Activated CD8-positive, alpha-beta memory T cell treated with anti-CD3 and anti-CD28 coated beads, Interleukin-2, amount 10 ng/mL, durations not matched to agents 7 days and 5 days (primary cell): ENCODE data around the gene LSP1. TPM values are rescaled to one million over a fixed set of nuclear protein-coding genes. Genes with fewer than 3 reads are reported as not detected.
A peak's percentile ranks its signal among the peaks of the same experiment; 100 is the strongest.
"Not testable (repeated sequence)": the region's sequence is repeated elsewhere in the genome, so short reads cannot be mapped to it uniquely, and the experiment has no call there.

ENCODE experiments used
- ATAC-seq: fragments of 150-1000 bp; cut with Tn5 transposase; one replicate; pipeline ENCODE4 v1.10.0; 2021; ENCODE audit warnings: moderate library complexity
- CTCF ChIA-PET: fragments of 350-600 bp; sonication (Branson Sonifier 250); formaldehyde crosslinking; loops from one replicate; lab custom pipeline; 2021; ENCODE audit warnings: antibody characterized with exemption; lab: Charles Lee
- DNase-seq: peaks from one replicate; pipeline ENCODE4 v3.0.0-alpha.2; 2020
- H3K27ac Mint-ChIP-seq: one replicate; pipeline ENCODE4 v1.8.0; 2021; ENCODE audit warnings: mild to moderate bottlenecking, mixed read lengths
- H3K27me3 Mint-ChIP-seq: one replicate; pipeline ENCODE4 v1.8.0; 2021; ENCODE audit warnings: mixed read lengths
- H3K36me3 Mint-ChIP-seq: one replicate; pipeline ENCODE4 v1.8.0; 2021; ENCODE audit warnings: mild to moderate bottlenecking, mixed read lengths
- H3K4me1 Mint-ChIP-seq: one replicate; pipeline ENCODE4 v1.8.0; 2021; ENCODE audit warnings: mixed read lengths
- H3K4me3 Mint-ChIP-seq: one replicate; pipeline ENCODE4 v1.8.0; 2021; ENCODE audit warnings: mild to moderate bottlenecking, moderate library complexity, mixed read lengths
- H3K9me3 Mint-ChIP-seq: one replicate; pipeline ENCODE4 v1.8.0; 2022; ENCODE audit warnings: low read depth, mixed read lengths
- total RNA-seq, 2 experiments: library from RNA; stranded (reverse); gene quantifications; one replicate each; pipeline ENCODE4 v1.2.3, GENCODE V29; 2021

LSP1 gene
- 100 to 1,000 TPM; 574 to 702 TPM for total RNA-seq

DNA sequence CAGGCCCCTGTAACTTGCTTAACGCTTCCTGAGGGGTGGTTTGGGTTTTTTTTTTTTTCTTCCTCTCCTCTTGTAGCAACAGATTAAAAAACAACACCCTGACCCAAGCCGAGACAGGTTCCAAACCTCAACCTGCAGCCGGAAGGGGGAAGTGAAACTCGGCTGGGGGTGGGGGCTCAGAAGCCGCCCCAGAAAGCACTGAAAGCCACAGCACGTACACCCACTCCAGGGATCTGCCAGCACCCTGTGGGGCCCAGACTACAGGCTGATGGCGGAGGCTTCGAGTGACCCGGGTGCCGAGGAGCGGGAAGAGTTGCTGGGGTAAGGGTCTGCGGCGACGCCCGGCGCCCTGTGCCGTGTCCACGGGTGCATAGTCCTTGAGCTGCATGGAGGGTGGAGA is at the start of gene LSP1:
Gene LSP1 (plus strand): TSS at position 208 of the 400 bp plus-strand sequence. CDS start 61 bp downstream, at position 269.
- peak within 1 kb of the TSS; percentile 99 for H3K27ac Mint-ChIP-seq
- no peaks in the 10 kb centered on the region for H3K9me3 Mint-ChIP-seq
- CTCF ChIA-PET: interaction anchor here (0.7 to 6.9 kb wide), 12 partner anchors 14 to 450 kb away, joined by 3 to 69 read pairs (median 6); partner anchors contain the start of gene TNNI2
- H3K27me3 Mint-ChIP-seq: no peaks in the 10 kb centered on the region
- DNase-seq: peak; percentile 95
- peak; percentile 59 for ATAC-seq
- H3K36me3 Mint-ChIP-seq: peaks cover 15% of the 10 kb centered on the region
- peak within 1 kb of the TSS; percentile 99 for H3K4me3 Mint-ChIP-seq
- H3K4me1 Mint-ChIP-seq: peaks cover 55% of the 10 kb centered on the region

DNA sequence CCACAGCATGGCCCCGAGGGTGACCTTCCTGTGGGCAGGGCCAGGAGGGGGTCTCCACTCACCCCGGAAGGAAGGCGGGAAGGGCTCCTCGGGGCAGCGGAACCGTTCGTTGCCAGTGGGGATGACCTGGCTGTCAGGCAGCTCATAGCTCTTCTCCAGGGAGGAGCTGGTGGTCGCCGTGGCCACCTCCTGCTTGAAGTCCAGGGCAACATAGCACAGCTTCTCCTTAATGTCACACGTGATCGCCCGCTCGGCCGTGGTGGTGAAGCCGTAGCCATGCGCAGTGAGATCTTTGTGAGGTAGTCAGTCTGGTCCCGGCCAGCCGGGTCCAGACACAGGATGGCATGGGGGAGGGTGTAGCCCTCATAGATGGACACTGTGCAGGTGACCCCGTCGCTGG is 49.6 kb upstream of the LSP1 start:
- CTCF ChIA-PET: interaction anchor here (2.5 to 3.0 kb wide), 2 partner anchors 109 to 150 kb away, joined by 11 to 12 read pairs; no protein-coding TSS in a partner anchor
- Mint-ChIP-seq H3K9me3 (no peaks in the 10 kb centered on the region), H3K4me1 (no peaks in the 10 kb centered on the region), H3K27me3 (peaks cover 32% of the 10 kb centered on the region), H3K36me3 (no peaks in the 10 kb centered on the region), H3K27ac (no peak overlapping the region), H3K4me3 (no peak overlapping the region)
- DNase-seq: no peak
- no peak for ATAC-seq

DNA sequence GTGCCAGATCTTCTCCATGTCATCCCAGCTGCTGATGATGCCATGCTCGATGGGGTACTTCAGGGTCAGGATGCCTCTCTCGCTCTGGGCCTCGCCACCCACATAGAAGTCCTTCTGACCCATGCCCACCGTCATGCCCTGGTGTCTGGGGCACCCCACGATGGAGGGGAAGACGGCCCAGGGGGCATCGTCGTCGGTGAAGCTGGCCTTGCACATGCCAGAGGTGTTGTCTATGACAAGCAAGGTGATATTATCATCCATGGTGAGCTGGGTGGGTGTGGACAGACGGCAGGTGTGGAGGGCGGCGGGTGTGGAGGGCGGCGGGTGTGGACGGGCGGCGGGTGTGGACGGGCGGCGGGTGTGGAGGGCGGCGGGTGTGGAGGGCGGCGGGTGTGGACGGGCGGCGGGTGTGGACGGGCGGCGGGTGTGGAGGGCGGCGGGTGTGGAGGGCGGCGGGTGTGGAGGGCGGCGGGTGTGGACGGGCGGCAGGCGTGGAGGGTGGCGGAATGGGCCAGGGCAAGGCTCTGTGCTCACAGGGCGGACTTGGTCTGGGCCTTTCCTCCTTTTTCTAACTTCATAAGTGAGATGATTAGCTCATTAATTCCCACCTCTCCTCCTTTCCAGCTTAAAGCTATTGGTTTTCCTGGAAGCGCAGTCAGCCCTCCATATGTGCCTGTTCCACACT is 48.9 kb upstream of the LSP1 start:
- not testable (repeated sequence) for DNase-seq, H3K36me3 Mint-ChIP-seq, ATAC-seq, H3K4me1 Mint-ChIP-seq, H3K9me3 Mint-ChIP-seq, H3K27ac Mint-ChIP-seq, H3K4me3 Mint-ChIP-seq
- CTCF ChIA-PET: interaction anchor here (0.8 to 3.0 kb wide), 4 partner anchors 11 to 151 kb away, joined by 3 to 12 read pairs (median 10); no protein-coding TSS in a partner anchor
- H3K27me3 Mint-ChIP-seq: peaks cover 33% of the 10 kb centered on the region

- DNase-seq (no peak), ATAC-seq (no peak)
- Mint-ChIP-seq H3K27ac (no peak overlapping the region), H3K27me3 (peaks cover 40% of the 10 kb centered on the region), H3K9me3 (no peaks in the 10 kb centered on the region), H3K36me3 (no peaks in the 10 kb centered on the region), H3K4me1 (no peaks in the 10 kb centered on the region), H3K4me3 (no peak overlapping the region)
- CTCF ChIA-PET: interaction anchor here (0.8 to 5.0 kb wide), 6 partner anchors 19 to 153 kb away, joined by 3 to 40 read pairs (median 6); no protein-coding TSS in a partner anchor
These were observed 47.4 kb upstream of the LSP1 start for GRCh38 chr11:1805525-1805924.

DNA sequence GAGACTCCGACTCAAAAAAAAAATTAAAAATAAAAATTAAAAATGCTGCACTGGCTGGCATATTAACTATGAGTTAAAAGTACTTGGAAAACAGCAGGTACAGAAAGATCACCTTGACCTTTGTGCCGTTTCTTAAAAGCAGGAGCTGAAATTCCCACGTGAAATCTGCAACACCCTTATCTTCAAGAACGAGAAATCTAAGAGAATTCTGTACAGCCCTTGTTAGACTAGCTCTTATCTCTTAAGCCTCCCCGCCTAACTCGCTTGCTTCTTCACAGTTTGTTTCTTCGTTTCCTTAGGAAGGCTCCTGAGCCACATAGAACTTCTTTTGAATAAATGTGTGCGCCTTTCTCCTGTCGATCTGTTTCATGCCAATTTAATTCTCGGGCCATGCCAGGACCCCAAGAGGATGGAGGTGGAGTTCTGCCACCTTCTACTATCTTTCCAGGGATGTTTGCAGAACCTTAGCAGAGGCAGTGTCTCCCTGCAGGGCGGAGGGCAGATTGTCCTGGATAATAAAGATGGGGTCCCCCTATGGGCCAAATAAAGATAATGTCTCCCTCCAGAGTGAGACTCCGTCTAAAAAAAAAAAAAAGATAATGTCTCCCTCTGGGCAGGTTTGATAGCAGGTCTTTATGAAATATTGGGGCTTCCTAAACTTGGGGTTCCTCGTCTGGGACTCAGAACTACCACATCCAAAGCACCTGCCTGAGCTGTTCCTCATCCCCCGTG is 45.5 kb upstream of the LSP1 start:
- H3K27me3 Mint-ChIP-seq: peaks cover 43% of the 10 kb centered on the region
- H3K4me3 Mint-ChIP-seq: no peak overlapping the region
- DNase-seq: no peak
- H3K36me3 Mint-ChIP-seq: no peaks in the 10 kb centered on the region
- no peak overlapping the region for H3K27ac Mint-ChIP-seq
- no peak for ATAC-seq
- CTCF ChIA-PET: interaction anchor here (1.2 to 5.0 kb wide), 4 partner anchors 10 to 155 kb away, joined by 3 to 40 read pairs (median 4); no protein-coding TSS in a partner anchor
- no peaks in the 10 kb centered on the region for H3K9me3 Mint-ChIP-seq
- no peaks in the 10 kb centered on the region for H3K4me1 Mint-ChIP-seq

GRCh38 chr11:1810761-1811160 is 42.1 kb upstream of the LSP1 start:
- H3K36me3 Mint-ChIP-seq: no peaks in the 10 kb centered on the region
- no peak overlapping the region for H3K4me3 Mint-ChIP-seq
- H3K27ac Mint-ChIP-seq: no peak overlapping the region
- CTCF ChIA-PET: interaction anchor here (0.7 kb wide), 1 partner anchor 22 kb away, joined by 3 read pairs; no protein-coding TSS in a partner anchor
- peaks cover 39% of the 10 kb centered on the region for H3K27me3 Mint-ChIP-seq
- H3K9me3 Mint-ChIP-seq: no peaks in the 10 kb centered on the region
- DNase-seq (no peak), ATAC-seq (no peak)
- H3K4me1 Mint-ChIP-seq: no peaks in the 10 kb centered on the region

- no peak overlapping the region for H3K27ac Mint-ChIP-seq
- H3K9me3 Mint-ChIP-seq: no peaks in the 10 kb centered on the region
- no peaks in the 10 kb centered on the region for H3K4me1 Mint-ChIP-seq
- H3K4me3 Mint-ChIP-seq: no peak overlapping the region
- ATAC-seq (no peak), DNase-seq (no peak)
- H3K27me3 Mint-ChIP-seq: peaks cover 38% of the 10 kb centered on the region
- CTCF ChIA-PET: interaction anchor here (1.1 kb wide), 1 partner anchor 118 kb away, joined by 3 read pairs; no protein-coding TSS in a partner anchor
- no peaks in the 10 kb centered on the region for H3K36me3 Mint-ChIP-seq
These were observed 40.6 kb upstream of the LSP1 start for GRCh38 chr11:1812274-1812673.

DNA sequence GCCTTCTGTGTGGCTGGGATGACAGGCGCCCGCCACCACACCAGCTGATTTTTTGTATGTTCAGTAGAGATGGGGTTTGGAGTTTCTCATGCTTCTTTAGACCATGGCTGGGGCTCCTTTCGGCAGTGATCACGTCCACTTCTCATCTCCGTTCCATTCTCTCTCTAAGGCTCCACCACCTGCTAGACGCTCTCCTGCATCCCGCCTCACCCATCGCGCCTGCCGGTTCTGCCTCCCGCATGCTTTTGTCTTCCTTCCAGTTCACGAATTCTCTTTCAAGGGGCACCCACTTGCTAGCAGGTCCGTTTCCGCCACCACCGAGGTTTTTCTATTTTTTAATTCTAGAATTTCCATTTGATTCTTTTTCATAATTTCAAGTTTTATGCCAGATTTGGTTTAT is 40.1 kb upstream of the LSP1 start:
- no peaks in the 10 kb centered on the region for H3K36me3 Mint-ChIP-seq
- CTCF ChIA-PET: no interaction called here
- DNase-seq: no peak
- ATAC-seq: no peak
- H3K27me3 Mint-ChIP-seq: peaks cover 39% of the 10 kb centered on the region
- no peak overlapping the region for H3K4me3 Mint-ChIP-seq
- H3K27ac Mint-ChIP-seq: no peak overlapping the region
- H3K9me3 Mint-ChIP-seq: no peaks in the 10 kb centered on the region
- no peaks in the 10 kb centered on the region for H3K4me1 Mint-ChIP-seq

GRCh38 chr11:1813356-1813755 is 39.5 kb upstream of the LSP1 start:
- H3K4me3 Mint-ChIP-seq, H3K27ac Mint-ChIP-seq, H3K9me3 Mint-ChIP-seq, DNase-seq, ATAC-seq, H3K4me1 Mint-ChIP-seq, H3K36me3 Mint-ChIP-seq, CTCF ChIA-PET: not testable (repeated sequence)
- H3K27me3 Mint-ChIP-seq: peaks cover 39% of the 10 kb centered on the region

- H3K9me3 Mint-ChIP-seq: peaks cover 7% of the 10 kb centered on the region
- peaks cover 30% of the 10 kb centered on the region for H3K27me3 Mint-ChIP-seq
- DNase-seq (no peak), ATAC-seq (no peak)
- H3K36me3 Mint-ChIP-seq: no peaks in the 10 kb centered on the region
- no peak overlapping the region for H3K27ac Mint-ChIP-seq
- CTCF ChIA-PET: interaction anchor here (1.3 to 2.7 kb wide), 2 partner anchors 18 to 162 kb away, joined by 6 to 8 read pairs; no protein-coding TSS in a partner anchor
- H3K4me3 Mint-ChIP-seq: no peak overlapping the region
- no peaks in the 10 kb centered on the region for H3K4me1 Mint-ChIP-seq
These were observed 38.2 kb upstream of the LSP1 start for GRCh38 chr11:1814691-1815090.

DNA sequence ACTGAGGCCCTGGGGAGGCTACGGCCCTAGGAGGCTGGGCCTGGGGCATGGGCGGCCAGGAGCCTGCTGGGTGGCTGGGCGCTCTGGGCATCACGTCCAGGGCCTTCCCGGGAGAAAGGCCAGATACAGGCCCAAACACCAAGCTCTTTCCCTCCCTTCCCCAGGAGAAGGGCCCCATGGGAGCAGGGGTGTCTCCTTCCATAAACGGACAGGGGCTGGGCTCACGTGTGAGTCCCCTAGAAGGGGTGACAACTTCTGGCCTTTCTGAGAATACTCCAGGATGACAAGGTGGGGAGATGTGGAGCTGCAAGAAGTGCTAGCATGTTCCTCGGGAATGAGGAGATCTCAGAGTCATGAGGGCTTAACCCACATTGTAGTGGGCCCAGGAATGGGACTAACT is 37.6 kb upstream of the LSP1 start:
- H3K4me3 Mint-ChIP-seq: no peak overlapping the region
- H3K27me3 Mint-ChIP-seq: peaks cover 28% of the 10 kb centered on the region
- no peaks in the 10 kb centered on the region for H3K4me1 Mint-ChIP-seq
- H3K27ac Mint-ChIP-seq: no peak overlapping the region
- no peaks in the 10 kb centered on the region for H3K36me3 Mint-ChIP-seq
- peaks cover 10% of the 10 kb centered on the region for H3K9me3 Mint-ChIP-seq
- DNase-seq: no peak
- no peak for ATAC-seq
- CTCF ChIA-PET: interaction anchor here (1.3 to 2.7 kb wide), 2 partner anchors 17 to 163 kb away, joined by 6 to 8 read pairs; no protein-coding TSS in a partner anchor

- Mint-ChIP-seq H3K4me1 (no peaks in the 10 kb centered on the region), H3K4me3 (no peak overlapping the region), H3K27ac (no peak overlapping the region), H3K36me3 (no peaks in the 10 kb centered on the region), H3K9me3 (peaks cover 10% of the 10 kb centered on the region), H3K27me3 (peaks cover 25% of the 10 kb centered on the region)
- DNase-seq (no peak), ATAC-seq (no peak)
- CTCF ChIA-PET: interaction anchor here (1.3 to 2.7 kb wide), 2 partner anchors 17 to 163 kb away, joined by 6 to 8 read pairs; no protein-coding TSS in a partner anchor
These were observed 37.1 kb upstream of the LSP1 start for GRCh38 chr11:1815751-1816150.

DNA sequence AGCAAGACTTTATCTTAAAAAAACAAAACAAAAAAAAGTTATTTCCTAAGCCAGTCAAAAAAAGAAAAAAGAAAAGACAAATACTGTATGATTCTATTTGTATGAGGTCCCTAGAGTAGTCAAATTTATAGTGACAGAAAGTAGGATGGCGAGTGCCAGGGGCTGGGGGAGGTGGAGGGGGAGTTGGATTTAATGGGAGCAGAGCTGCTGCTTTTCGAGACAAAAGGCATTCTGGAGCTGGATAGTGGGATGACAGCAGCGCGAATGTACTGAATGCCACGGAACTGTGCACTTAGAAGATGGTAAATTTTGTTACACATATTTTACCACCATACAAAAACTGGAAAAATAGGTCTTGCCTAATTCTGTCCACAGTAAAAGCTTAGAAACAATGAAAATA is 35.9 kb upstream of the LSP1 start:
- Mint-ChIP-seq H3K9me3 (peaks cover 10% of the 10 kb centered on the region), H3K36me3 (no peaks in the 10 kb centered on the region), H3K27me3 (peaks cover 16% of the 10 kb centered on the region), H3K4me1 (no peaks in the 10 kb centered on the region), H3K4me3 (no peak overlapping the region), H3K27ac (no peak overlapping the region)
- DNase-seq: no peak
- CTCF ChIA-PET: interaction anchor here (1.5 kb wide), 1 partner anchor 9 kb away, joined by 4 read pairs; no protein-coding TSS in a partner anchor
- no peak for ATAC-seq
